GM12891 (cell line): Measurements from ENCODE around the gene ITGA8.
"Not testable (repeated sequence)": the region's sequence is repeated elsewhere in the genome, so short reads cannot be mapped to it uniquely, and the experiment has no call there.

Source experiments
- DNase-seq: peaks from one replicate; pipeline ENCODE4 v3.0.0; 2011; ENCODE audit warnings: low spot score; ENCODE audit not compliant: insufficient read length
- FAIRE-seq: peaks from 2 replicates; lab custom pipeline; 2011; peaks lifted over from hg19 to GRCh38; lab: Jason Lieb, UNC
- PAX5 ChIP-seq: IDR thresholded peaks from 2 replicates; pipeline ENCODE4 v1.6.1; 2011; ENCODE audit warnings: low read length, moderate library complexity, mild to moderate bottlenecking; ENCODE audit not compliant: insufficient read depth, severe bottlenecking
- POLR2A ChIP-seq: IDR thresholded peaks from 2 replicates; pipeline ENCODE4 v1.6.1; 2011; ENCODE audit warnings: low read depth, low read length, control low read depth
- POLR2AphosphoS5 ChIP-seq: IDR thresholded peaks from 2 replicates; pipeline ENCODE4 v1.6.1; 2011; ENCODE audit warnings: low read depth, low read length, control low read depth
- POU2F2 ChIP-seq: IDR thresholded peaks from 2 replicates; pipeline ENCODE4 v1.6.1; 2011; ENCODE audit warnings: low read depth, mild to moderate bottlenecking, control low read depth, low read length, moderate library complexity
- SPI1 ChIP-seq: IDR thresholded peaks from 2 replicates; pipeline ENCODE4 v1.6.1; 2011; ENCODE audit warnings: low read depth, low read length, control low read depth
- TAF1 ChIP-seq: IDR thresholded peaks from 2 replicates; pipeline ENCODE4 v1.6.1; 2011; ENCODE audit warnings: low read depth, low read length, control low read depth

The ITGA8 gene

DNA sequence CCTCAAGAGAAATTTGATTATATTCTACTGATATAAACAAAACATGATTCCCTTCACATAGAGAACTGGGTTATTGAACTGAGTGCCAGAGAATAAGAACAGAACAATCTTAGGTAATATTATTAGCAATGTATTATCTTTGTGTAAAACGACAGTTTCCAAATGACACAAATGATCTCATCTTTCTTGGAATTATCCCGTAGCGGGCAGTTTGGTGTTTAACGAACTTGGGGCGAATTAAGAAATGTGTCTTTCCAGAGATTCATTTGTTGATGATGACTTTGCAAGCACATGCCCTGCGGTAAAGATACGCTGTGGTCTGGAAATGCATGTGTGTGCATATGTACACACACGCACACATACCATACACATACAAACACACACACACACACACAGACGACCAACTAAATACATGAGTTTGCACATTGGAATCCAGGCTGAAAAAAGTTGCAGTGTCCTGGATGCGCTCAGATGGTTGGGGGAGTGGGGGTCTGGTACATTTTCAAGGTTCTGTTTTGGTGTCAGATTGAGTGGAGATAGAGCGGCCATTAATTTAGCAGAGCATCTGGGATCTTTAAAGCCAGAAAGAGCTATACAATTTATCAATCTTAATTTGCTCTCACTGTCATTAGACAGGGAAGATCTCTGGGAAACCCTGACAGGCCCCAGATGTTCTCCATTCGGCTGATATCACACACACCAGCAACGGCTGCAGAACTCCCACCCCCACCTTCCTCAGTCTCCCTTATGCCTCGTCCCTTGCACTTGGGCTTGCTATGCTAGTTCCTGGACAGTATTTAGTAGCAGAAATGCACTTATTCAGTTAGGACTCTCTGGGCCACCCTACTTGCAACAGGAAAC is 236.3 kb downstream of the ITGA8 start:
- FAIRE-seq (no peak), DNase-seq (no peak)
- TF ChIP-seq POLR2A, result no peak
- no peak for TF ChIP-seq SPI1
- no peak for TF ChIP-seq TAF1
- no peak for TF ChIP-seq POLR2AphosphoS5
- no peak for TF ChIP-seq POU2F2
- no peak for TF ChIP-seq PAX5

DNA sequence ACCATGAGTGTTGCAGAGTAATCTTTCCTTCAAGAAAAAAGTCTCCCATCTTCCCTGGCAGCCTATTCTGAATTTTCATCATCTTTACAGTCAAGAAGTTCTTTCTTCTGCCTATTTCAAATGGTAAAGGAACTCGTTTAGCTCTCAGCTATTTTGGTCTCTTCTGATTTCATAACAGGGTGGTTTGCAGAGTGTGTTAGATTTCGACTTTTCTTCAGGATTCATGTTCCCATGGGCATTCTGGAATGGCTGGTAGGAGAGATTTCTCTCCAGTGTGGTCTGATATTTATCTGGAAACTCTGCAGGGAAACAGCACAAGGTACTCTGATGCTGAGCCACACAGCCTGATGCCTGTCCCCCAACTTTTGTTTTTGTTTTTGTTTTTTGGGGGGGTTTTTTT is 237.6 kb downstream of the ITGA8 start:
- FAIRE-seq (no peak), DNase-seq (no peak)
- TF ChIP-seq SPI1 (no peak), POU2F2 (no peak), POLR2AphosphoS5 (no peak), POLR2A (no peak), TAF1 (no peak), PAX5 (no peak)

DNA sequence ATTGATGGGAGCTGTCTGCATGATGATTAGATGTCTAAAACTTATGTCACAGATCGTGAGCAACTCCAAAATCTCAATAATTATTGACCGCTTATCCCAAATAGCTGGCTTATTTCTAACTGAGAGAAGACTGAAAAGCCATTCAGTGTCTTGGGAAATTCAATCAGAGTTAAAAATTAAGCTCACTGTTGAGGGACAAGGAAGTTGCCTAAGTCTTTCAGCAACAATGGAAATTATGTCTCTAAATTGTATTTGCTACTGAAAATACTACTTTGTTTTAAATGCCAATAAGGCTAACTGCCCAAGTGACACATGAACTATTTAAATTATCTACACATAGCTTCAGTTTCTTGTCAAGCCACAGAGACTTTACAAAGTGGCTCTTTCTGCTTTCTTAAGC is 240.8 kb downstream of the ITGA8 start:
- DNase-seq (no peak), FAIRE-seq (no peak)
- no peak for TF ChIP-seq POLR2A
- no peak for TF ChIP-seq POLR2AphosphoS5
- TF ChIP-seq TAF1, result no peak
- TF ChIP-seq PAX5, result no peak
- TF ChIP-seq POU2F2, result no peak
- TF ChIP-seq SPI1, result no peak

DNA sequence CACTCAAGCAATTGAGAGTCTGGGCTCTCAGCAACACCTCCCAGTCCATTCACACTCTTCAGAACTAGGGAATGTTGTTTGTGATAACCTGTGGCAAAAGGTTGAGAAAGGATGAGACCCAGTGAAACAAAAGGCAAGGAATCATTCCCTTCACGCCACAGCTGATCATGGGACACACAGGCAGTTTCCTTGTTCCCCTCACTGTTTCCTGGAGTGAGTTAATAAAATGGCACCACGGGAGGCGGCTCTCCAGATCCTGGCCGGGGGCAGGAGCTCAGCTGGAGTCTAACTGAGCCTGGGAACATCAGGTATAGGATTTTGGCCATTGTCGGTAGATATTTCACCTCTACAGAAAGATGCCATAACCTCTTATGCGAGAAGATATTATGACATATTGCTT is 241.3 kb downstream of the ITGA8 start:
- FAIRE-seq, result no peak
- no peak for DNase-seq
- TF ChIP-seq SPI1 (no peak), POLR2A (no peak), POLR2AphosphoS5 (no peak), TAF1 (no peak), PAX5 (no peak), POU2F2 (no peak)

DNA sequence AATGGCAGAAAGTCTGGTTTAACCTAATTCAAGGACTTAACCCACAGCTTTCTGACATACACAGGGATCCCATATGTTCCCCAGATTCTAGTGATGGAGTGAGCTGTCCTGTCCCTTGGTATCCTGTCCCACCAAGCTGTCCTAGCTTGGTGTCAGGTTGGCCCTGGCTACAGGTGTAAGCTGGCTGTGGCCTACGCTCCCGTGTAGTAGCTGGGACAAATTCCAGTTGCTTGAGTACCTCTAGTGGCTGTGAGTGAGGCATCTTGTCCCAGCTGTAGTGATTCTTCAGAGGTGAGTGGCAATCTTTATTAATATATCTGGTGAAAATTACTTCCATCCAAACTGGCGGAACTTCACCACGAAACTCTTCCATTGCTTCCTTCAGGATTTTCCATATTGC is 243.4 kb downstream of the ITGA8 start:
- FAIRE-seq, result no peak
- no peak for TF ChIP-seq TAF1
- no peak for TF ChIP-seq SPI1
- TF ChIP-seq POLR2AphosphoS5, result no peak
- no peak for TF ChIP-seq POLR2A
- TF ChIP-seq POU2F2, result no peak
- TF ChIP-seq PAX5, result no peak
- no peak for DNase-seq

DNA sequence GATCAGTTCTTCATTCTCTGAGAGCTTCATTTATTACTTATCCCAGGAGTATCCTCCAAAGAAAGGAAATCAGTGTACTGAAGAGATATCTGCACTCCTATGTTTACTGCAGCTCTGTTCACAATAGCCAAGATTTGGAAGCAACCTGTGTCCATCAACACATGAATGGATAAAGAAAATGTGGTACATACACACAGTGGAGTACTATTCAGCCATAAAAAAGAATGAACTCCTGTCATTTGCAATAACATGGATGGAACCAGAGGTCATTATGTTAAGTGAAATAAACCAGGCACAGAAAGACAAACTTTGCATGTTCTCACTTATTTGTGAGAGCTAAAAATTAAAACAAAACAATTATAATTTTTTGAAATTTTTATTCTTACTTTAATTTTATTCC is 244.3 kb downstream of the ITGA8 start:
- not testable (repeated sequence) for DNase-seq, FAIRE-seq

DNA sequence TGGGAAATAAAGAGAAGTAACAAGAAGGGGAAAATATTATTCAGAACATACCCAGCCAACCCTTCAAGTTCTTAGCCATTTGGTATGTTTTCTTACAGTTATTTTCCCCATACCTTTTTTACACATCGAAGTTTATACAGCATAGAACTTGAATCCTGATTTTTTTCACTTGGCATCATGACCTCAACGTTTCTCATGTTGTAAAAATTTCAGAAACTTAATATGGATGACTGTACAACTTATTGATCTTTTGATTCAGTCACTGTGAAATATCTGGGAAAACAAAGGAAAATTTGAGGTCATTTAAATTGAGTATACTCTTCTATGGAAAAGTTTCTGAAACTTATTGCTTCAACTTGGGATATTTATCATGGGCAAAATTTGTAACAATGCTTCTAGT is 245.1 kb downstream of the ITGA8 start:
- TF ChIP-seq SPI1, result no peak
- no peak for TF ChIP-seq POLR2AphosphoS5
- no peak for TF ChIP-seq POU2F2
- TF ChIP-seq PAX5, result no peak
- no peak for TF ChIP-seq POLR2A
- no peak for TF ChIP-seq TAF1
- FAIRE-seq (no peak), DNase-seq (no peak)

DNA sequence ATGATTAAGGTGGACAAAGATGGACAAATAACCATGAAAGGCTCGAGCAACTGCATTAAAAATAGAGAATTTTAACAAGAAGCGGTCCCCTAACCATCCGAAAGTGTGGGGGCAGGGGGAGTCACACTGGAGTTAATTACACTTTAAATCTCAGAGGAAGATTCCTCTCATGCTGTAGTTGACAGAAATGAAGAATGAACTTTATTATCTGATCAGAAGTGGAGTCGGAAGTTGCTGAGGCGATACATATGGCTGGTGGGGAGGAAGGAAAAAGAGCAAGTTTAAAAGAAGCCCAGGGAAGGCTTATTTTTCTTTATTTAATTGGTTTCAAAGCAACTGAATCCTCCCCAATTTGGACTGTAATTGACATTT is 246.3 kb downstream of the ITGA8 start:
- DNase-seq (no peak), FAIRE-seq (no peak)
- TF ChIP-seq TAF1, result no peak
- TF ChIP-seq PAX5, result no peak
- TF ChIP-seq POLR2AphosphoS5, result no peak
- TF ChIP-seq POLR2A, result no peak

DNA sequence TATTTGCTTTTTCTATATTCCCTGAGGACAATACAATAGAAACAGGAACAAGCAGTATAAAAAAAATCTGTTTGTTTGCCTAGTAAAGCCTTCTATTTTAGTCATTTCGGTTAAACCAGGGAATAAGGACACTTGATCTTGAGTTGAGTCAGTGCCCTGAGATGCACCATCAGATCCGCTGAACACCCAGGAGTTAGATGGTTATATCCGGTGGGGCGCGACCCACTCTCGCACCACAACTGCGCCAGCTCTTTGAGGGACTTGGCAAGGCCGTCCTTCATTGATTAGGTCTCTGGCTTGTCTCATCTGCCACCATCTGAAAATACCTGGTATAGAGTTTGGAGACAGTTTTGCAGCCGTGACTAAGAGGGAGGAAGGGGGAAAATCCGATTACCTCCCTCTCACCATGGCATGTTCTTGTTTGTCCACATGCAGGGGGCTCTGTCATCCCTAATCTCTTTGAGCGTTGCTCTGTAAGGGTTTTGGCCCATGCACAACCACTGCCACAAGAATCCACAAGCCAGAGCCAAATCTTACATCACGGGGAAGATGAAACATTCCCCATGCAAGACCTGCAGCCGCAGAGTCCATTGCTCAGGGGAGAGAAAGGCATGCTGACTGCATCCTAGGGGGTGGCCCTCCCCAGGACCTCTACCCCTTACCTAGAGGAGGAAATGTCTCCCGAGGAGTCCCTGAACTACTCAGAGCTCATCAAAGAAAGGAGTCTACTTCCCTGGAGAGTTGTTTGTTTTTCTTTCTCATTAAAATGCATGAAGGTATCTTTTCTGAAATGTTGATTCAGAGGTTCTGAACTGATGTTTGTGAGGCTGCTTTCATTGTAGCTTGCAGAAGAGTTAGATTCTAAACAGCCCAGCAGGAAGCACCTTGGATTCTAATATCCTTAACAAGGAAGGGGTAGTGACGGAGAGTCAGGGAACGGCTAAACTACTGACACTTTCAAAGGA is 247.0 kb downstream of the ITGA8 start:
- FAIRE-seq (no peak), DNase-seq (no peak)
- TF ChIP-seq POU2F2, result no peak
- no peak for TF ChIP-seq SPI1
- no peak for TF ChIP-seq POLR2AphosphoS5
- TF ChIP-seq POLR2A, result no peak
- TF ChIP-seq PAX5, result no peak
- no peak for TF ChIP-seq TAF1

DNA sequence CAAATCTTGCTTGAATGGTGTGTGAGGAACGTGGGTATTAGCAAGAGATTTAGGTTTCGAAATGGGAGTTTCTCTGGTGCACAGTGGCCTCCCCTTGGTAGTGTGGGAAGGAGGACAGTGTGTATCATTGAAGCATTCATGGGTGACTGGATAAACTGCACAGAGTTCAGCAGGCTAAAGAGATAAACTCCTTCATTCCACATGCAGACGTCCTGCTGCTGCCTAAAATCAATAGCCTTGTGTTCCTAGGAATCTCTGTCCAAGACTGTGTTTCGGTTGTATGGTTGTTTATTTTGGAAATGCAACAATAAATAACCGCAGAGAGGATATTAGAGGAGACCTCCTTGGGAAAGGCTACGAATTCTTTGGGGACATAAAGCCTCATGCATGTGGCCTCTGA is 247.7 kb downstream of the ITGA8 start:
- FAIRE-seq, result no peak
- TF ChIP-seq SPI1 (no peak), TAF1 (no peak), PAX5 (no peak), POLR2A (no peak), POU2F2 (no peak), POLR2AphosphoS5 (no peak)

More for the DNA sequence above, 247.7 kb downstream of the ITGA8 start:
- no peak for DNase-seq
